Kidney glomerular epithelial cell (primary cell): ENCODE measurements around the gene ZNF516.

Source experiments
- DNase-seq: peaks from one replicate; lab custom pipeline; 2025; lab: John Stamatoyannopoulos, UW

The ZNF516 gene

DNA sequence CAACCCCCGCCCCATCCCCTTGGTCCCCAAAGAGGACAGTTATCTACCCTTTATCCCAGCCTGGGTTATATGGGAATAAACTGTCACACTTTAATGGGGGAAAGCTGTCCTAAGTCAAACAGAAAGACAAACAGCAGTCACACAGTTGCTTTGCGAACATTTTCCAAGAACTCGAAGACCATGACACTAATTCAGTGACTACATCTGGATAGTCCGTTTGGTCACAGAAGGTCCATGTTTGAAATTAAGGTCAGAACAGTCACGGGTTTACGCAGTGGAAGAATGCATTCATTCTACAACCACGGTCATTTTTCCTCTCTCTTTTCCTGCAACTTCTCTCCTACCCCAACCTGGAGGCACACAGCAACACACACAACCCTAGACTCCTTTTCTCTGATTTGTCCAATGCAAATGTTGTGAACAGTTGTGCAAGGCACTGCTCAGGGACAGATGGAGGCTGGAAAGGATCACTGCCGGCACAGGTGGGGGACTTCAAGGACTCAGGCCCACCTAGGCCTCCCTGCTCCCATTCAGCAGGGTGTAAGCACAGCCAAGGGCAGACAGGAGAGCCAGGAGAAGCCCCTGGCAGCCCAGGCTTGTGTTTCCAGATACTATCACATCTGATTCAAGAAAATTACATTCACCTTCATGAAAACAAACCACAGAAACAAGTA is 39.9 kb downstream of the ZNF516 start:
- DNase-seq = no peak

DNA sequence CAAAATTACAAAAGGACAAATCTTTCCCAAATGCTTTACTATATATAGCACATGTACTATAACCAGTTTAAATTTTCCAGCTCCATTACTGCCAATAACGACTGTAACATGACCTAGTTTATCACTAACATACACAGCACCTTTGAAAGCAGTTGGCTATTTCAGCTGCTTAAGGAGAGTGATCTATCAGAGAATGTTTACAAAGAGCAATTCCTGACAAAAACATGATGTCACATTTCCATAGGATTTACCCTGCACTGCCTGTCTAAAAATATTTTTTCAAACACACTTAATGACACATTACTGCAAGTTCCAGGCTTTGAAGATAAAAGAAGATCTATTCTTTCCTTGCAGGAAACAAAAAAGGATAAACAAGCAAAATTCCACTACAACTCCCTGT is 40.6 kb downstream of the ZNF516 start:
- no peak for DNase-seq

DNA sequence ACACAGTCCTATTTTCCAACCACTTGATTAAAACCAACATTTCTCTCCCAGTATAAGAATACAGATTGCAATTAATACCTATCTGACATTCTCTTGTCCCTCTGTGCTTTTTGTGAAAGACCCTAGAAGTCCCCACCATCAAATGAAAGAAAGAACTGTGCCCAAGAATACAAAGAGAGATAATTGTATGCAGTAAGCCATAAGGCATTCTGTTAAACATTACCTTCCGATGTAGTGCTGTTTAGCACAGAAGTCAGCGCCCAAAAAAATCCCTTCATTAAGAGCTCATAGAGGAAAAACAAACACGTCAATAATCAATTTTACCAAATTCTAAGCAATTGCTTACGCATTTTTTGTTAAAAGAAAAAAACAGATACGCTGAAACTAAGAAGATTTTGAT is 41.1 kb downstream of the ZNF516 start:
- no peak for DNase-seq

DNA sequence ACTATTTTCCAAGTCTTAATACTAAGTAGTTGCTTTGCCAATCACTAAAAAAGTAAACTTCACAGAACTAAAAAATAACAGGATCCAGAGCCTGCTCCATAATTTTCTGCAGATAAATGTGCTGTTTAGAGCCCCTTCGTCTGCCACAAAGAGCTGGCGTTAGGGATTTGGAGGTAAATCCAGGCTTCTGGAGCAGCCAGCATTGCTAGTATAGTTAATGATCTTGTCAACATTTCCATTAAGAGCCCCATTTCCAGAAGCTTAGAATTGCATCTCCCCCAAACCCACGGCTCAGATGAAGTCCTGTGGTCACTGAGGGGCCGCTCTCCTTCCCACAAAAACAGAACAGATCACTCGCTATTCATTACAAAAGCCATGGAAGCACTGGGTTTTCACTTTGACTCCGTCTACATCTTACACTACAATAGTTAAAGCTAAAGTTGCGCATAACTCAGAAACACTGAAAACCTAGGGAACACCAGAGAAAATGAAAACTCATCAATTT is 41.9 kb downstream of the ZNF516 start:
- no peak for DNase-seq

DNA sequence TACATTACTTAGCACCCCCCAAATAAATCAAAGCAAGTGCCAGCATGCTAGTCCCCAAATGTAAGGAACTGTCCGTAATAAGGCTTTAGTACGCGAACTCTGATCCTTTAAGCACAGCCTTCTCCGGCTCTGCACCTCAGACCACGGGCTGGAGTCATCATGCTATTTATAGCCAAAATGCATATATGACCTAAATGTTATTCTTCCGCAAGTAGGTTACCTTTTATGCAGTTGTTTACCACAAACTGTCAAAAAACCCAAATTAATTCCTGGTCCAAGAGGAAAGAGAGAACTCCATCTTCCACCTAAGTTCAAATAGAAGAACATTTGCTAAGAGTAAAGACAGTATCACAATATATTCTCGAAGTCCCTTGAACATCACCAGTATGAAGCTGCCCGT is 42.7 kb downstream of the ZNF516 start:
- DNase-seq = no peak

DNA sequence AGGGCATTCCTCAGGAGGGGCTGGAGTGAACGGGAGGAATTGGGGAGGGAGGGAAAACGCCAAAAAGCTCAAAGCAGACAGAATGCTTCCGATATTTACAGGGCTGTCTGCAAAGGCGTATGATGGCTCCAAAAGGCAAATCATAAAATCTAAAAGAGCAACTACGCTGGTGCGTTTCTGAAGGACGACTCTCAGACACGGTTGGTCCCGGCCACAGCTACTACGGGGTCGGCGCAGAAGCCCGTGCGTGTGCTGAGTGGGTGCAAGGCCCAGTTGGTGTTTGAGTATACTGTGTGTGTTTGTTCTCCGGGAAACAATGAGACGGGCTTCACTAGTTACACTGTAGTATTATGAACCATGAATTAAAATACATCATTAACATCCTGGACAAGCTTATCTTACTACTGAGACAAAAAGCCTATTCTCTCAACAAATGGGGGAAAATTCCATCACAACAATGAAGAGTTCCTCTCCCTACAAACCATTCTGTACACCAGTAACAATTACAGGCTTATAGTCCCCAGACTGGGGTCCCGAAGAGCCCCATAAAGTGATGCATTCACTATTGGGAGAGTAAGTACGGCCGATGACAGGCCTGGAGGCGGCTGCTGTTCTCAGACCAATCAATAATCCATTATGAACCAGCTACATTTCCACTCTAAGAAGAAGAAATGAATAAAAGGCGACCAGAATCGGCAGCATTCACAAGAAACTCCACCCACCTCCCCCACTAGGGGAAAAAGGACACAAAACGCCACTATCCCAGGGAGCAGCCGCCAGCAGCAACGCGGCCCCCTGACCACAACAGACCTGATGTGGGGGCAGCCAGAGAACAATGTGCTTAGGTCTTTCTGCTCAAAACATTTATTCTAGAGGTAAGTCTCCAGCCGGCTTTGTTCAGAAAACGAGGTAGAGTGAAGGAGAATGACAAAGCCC is 43.4 kb downstream of the ZNF516 start:
- no peak for DNase-seq

DNA sequence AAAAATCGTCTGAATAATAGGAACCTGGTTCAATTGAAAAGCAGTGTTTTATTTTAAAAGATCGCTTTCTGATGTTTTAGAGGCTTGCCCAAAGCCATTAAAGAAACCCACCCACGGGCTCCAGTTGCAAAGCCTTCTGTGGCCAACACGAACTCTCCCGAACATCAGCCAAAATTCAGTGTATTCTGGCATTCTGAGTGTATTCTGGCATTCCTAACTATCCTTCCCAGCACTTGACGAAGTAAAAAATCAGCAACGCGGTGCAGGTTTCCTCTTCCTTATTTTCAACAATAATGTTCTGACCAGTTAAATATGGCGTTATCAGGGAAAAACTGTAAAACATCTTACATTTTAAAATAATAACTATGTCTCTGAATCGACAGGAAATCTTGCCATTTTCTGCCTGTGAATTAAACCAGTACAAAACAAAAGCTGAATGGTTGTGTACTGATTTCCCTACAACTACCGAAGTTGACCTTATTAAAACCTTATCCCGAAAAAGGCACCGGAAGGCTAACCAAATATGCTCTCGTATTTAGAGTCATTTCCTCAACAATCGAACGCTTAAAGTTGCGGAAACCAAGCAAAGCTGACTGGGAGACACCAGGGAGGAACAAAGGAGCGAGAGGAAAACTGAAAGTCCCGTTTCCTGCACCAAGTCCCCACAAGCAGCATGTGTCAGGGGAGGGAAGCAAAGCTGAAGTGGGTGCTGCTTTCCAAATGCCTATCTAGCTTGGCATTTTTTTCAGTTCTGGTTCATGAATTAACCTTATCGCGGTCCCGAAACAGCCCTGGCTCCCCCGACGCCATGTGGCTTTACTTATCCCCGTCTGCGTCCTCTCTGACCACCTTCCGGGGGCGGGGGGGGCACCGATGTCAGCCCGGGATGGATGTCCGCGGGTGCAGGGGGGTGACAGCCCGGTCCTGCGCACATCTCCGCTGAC is 44.3 kb downstream of the ZNF516 start:
- DNase-seq = peak; percentile 46

DNA sequence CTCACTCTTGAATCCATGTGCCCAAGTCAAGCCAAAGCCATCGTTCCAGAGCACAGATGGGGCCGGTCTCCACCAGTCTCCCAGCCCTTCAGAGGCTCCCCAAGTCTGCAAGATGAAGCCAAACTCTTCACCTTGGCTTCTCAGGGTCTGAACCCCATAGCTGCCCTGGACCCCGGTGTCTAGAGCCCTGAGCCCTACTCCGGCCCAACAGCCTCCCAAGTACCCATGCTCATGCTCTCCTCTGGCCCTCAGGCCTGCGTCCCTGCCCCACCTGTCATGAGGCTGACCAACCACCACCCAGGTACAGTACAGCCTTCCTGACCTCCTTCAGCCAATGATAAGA is 46.0 kb downstream of the ZNF516 start:
- no peak for DNase-seq

DNA sequence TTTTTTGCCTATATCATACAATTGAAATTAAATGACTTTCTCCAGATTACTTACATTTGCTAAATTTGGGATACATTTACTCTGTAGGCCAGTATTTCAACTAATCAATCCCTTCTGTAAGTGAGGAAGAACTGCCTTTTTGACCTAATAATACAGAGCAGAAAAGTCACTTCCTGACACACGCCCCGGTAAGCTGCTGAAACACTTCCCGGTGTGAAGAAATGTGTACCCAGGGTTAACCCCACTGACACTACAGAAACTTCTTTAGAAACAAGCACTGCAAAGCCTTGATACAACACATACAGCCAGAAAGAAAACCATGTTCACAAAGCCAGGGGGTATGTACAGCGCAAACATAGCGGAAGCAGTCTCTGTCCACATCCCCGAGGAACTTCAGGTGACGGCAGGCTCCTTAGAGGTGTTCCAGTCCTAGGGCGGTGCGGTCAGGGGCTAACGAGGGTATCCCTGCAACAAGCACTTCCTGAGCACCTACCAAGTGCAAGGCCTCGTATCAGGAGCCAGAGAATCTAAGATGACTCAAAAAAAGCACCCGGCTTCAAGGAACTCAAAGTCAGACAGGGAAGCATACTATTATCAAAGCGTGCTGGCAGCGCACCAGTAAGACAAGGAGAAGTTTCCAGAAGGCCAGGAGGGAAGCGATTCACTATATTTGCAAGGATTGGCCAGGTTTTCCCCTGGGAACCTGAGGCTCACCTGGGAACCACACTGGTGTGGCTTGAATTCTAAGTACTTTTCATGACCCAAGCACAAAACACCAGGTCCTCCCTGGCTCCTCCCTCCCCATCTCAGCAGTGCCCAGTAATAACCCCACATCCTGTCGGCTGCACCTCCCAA is 46.6 kb downstream of the ZNF516 start:
- no peak for DNase-seq

DNA sequence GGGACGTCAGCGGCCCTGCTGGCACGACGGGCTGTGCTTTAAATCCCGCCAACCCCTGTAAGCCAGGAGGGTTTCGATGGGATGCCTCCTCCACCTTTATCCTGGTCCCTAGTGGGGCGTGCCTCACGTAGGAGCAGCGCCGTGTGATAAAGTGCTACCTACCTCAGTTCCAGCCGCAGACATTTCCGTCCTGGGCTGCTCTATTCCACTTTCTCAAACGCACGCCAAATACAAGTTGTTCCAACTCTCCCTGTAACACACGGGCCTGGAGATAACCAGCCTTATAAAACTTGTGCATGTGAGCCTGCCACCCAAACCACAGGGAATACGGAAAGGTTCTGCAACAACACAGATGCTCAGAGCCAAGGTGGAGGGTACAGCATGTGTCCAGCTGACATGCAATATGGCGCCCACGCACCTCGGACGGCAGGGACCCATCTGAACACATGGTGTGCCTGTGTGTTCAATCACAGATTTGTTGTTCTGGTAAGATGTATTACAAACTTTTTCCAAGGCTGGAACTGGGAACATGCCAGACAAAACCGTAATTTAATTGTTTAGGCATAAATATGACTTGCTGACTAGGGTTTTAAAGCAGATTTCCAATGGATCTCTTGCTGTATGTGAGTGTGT is 47.7 kb downstream of the ZNF516 start:
- no peak for DNase-seq

DNA sequence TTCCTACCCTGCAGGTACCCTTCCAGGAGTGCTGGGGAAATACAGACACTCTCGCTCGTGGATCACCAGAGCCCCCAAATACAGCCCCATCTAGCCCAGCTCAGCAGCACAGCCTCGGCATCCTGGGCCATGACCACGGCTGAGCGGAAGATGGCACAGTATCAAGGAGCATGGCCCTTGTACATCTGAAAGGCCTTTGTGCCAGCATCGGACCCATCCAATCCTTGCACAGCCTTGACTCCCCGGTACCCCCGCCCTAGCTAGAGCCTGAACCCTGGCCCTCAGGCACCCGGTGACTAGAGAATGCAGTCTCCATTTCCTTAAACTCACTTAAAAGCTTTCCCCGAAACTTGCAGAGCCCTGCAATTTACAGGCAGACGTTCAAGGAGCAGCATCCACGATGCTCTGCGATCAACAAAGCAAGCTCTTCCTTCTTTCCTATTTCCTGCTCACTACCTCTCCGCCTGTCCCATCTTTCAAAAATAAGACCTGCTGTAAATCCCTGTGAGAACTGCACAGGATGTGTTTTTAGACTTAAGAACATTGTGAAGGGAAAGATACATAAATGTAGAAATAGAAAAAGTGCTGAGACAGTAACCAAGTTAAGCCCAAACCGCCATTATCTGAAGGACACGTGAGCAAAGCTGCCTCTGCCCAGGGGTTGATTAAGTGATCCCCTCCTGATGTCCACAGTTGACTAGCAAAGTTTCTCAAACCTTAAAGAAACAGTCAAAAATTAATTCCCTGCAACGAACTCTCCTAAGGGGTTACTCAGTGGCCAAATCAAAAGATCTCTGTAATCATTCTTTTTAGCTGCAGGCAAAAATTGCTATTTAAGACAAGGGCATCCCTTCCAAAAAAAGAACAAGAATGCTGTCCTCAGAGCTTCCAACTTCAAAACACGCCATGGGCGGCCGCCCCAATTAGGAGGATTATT is 48.5 kb downstream of the ZNF516 start:
- no peak for DNase-seq

DNA sequence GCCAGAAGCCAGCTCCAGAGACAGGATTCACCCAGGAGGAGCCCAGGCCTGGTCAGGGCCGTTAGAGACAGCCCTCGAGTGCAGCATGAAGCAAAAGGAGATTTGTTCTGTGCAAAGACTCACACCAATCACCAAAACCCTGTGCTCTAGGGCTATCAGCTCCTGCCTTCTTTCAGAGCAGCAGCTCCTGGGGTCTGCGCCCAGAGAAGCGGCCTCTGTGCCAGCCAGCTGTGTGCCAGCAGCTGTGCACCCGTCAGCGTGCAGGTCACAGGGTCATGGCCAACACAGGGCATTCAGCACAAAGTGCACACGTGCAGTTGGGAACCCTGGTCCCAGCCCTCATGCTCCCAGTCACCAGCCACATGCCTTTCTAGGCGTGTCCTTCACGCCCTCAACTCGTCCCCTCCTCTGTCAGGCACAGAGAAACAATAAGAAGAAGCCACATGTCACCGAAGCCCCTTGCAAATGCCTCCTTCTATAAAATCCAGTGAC is 49.3 kb downstream of the ZNF516 start:
- no peak for DNase-seq

DNA sequence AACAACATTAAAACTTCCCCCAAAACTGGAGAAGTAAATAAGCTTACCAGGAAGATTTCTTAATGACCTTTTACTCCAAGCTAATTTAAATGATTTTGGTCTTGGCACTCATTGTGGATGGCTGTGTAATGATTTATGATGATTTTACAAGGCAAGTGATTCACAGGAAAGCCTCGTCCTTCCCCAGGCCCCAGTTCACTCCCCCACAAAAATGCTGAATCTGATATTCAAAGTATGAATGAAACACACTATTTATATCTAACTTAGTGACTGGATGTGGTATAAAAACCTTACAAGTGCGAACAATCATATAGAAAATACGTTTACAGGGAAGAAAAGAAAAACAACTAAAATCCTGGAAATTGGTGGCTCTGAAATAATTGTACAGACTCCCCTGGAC is 49.8 kb downstream of the ZNF516 start:
- DNase-seq = peak; percentile 92

DNA sequence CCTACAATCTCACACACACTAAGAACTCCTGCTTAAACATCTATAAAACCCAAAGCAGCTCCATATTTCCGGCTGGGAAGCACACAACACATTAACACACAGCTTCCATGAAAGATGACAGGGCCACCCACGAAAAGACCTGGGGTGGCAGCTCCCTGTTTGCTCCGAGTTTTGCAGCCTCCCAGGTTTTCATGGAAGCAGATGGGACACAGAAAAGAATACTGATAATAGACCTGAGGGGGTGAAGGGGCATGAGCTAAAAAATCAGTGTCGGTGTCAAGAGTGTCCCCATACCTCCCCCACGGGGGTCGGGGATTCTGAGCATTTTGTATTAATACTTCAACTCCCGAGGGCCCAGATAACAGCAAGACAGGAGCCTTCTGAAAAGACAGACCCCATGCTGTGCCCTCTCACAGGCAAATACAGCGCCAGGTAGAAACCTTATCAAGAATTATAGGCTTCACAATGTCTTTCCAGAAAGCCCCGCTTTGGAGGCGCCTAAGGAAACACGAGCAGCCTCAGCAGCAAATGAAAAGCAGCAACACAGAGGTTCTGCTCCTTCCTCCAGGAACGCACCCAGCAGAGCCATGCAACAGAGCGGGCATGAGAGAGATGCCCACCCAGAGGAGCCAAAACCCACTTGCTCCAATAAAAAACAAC is 50.5 kb downstream of the ZNF516 start:
- no peak for DNase-seq

DNA sequence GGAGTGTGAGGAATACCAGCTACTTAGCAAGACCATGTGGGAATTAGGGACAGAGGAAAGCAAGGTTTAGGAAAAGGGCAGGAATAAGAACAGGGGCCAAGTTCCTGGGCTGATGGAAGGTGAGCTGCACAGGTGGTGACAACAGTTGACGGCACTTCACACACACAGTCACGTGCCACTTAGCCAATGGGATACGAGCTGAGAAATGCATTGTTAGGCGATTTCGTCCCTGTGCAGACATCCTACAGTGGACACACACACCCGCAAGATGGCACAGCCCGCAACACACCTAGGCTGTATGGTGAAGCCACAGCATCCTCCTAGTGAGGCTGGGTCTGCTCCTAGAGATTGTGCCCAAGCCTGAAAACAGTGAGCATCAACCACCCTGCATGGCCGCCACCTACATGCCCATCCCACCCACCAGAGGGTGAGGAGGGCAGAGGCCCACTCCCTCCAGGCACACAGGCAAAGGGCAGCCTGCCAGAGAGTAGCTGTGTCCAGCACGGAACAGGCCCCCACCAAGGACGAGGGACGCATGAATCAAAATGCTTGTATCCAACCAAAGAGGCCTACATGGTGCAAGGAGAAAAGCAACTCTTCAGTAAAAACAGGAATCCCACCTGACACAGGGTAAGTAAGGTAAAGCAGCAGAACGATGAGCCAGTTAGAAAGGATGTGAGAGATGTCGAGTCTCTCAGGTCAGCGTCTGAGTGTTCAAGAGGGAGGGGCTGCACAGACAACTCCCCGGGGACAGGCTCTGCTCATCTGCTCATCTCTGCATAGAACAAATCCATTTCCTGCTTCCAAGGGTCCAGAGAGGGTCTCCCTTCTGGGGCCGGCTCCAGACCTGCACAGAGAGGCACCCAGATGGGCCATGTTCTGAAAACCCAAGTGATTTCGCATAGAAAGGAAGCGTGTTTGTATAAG is 51.3 kb downstream of the ZNF516 start:
- DNase-seq = no peak

DNA sequence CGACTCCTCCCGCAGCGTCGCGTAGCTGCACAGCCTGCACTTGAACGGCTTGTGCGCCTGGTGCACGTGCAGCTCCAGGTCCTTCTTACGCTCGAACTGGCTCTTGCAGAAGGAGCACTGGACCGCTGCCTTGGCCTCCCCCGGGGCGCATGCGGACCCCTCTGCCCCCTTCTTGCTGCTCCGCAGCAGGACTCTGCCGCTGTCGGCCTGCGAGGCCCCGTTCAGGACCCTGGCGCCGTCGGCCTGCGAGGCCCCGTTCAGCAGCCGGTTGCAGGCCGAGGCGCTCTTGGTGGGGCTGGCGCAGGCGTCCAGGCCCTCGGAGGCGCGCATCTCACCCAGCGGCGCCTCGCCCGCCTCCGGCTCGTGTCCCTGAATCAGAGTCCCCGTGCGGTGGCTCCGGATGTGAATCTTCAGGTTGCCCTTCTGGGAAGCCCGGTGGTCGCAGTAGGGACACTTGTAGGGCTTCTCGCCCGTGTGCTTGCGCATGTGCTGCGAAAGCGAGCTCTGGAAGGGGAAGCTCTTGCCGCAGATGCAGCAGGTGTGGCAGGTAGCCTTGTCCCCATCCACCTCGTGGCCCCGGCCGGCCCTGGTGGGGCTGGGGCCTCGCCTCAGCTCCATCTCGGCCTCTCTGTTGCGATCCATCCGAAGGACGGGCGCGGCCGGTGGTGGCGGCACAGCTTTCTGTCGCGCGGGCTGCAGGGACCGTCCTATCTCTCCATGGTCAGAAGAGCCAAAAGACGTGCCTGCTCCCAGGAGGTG is 52.5 kb downstream of the ZNF516 start:
- DNase-seq = no peak
